Measurements from ENCODE around the gene LTBR. TPM values are rescaled to one million over a fixed set of nuclear protein-coding genes. Genes with fewer than 3 reads are reported as not detected.
A peak's percentile ranks its signal among the peaks of the same experiment; 100 is the strongest.

LTBR gene
- total RNA-seq, 3 donors from 2014 or later: 90.1 to 115 (median 108) TPM

- intact Hi-C loops (cut with DNase I; ENCODE audit: low total_unique reads): no loop called here
- TF ChIP-seq POLR2A (IDR thresholded peaks at IDR 0.05) (no peak), POLR2AphosphoS5 (IDR thresholded peaks at IDR 0.05) (no peak), CTCF (IDR thresholded peaks at IDR 0.05) (no peak)
- Histone ChIP-seq H3K4me3 (peak overlapping the region; percentile 89 to 92 (median 89)), H3K27me3 (no peaks in the 10 kb centered on the region), H3K36me3 (no peaks in the 10 kb centered on the region), H3K27ac (peak overlapping the region; percentile 96 to 98), H3K4me1 (peaks cover 6 to 7% of the 10 kb centered on the region in 2 donors), H3K9me3 (no peaks in the 10 kb centered on the region)
- no peak for DNase-seq (ENCODE audit: low spot score in 2 of 2)
Measured at GRCh38 chr12:6382982-6383381, 980 bp upstream of the LTBR start.

DNA sequence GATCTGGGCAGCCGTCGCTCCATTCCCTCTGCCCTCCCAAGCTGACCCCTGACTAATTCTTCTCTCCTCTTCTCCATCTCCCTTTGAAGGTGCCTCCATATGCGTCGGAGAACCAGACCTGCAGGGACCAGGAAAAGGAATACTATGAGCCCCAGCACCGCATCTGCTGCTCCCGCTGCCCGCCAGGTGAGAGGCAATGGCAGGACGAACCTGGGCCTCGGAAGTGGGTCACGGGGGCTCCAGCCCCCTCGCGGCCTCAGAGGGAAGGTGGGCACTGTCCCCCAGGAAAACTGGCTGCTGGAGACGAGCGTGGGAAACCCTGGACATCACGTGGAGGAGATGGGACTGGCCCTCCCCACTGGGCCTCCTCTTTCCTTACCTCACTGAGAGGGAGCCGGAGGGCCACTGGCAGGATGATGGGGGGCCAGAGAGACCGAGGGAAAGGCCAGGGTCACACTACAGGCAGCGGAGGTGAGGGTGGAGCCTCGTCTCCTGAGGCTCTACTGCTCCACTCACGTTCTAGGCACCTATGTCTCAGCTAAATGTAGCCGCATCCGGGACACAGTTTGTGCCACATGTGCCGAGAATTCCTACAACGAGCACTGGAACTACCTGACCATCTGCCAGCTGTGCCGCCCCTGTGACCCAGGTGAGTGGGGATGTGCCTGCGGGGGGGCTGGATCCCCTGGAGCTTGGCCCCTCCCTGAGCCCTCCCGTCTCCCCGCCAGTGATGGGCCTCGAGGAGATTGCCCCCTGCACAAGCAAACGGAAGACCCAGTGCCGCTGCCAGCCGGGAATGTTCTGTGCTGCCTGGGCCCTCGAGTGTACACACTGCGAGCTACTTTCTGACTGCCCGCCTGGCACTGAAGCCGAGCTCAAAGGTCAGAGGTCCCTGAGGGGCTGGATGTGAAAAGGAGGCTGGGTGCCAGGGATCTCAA is 806 bp downstream of the LTBR start:
- DNase-seq (ENCODE audit: low spot score in 2 of 2): no peak
- Histone ChIP-seq H3K27ac (peak overlapping the region; percentile 96 to 98), H3K4me3 (peak overlapping the region; percentile 89 to 92 (median 89)), H3K4me1 (peaks cover 0 to 7% of the 10 kb centered on the region in 2 donors), H3K36me3 (no peaks in the 10 kb centered on the region), H3K9me3 (no peaks in the 10 kb centered on the region), H3K27me3 (no peaks in the 10 kb centered on the region)
- TF ChIP-seq POLR2A (IDR thresholded peaks at IDR 0.05): no peak
- no peak for TF ChIP-seq CTCF (IDR thresholded peaks at IDR 0.05)
- TF ChIP-seq POLR2AphosphoS5 (IDR thresholded peaks at IDR 0.05): no peak
- intact Hi-C loops (cut with DNase I; ENCODE audit: low total_unique reads): no loop called here

GRCh38 chr12:6386038-6386437 is 2.1 kb downstream of the LTBR start:
- TF ChIP-seq POLR2A (IDR thresholded peaks at IDR 0.05): no peak
- TF ChIP-seq CTCF (IDR thresholded peaks at IDR 0.05): no peak
- TF ChIP-seq POLR2AphosphoS5 (IDR thresholded peaks at IDR 0.05): no peak
- Histone ChIP-seq H3K4me1 (peaks cover 0 to 7% of the 10 kb centered on the region in 2 donors), H3K4me3 (peak overlapping the region in 1 of 3 donors; percentile 17)

DNA sequence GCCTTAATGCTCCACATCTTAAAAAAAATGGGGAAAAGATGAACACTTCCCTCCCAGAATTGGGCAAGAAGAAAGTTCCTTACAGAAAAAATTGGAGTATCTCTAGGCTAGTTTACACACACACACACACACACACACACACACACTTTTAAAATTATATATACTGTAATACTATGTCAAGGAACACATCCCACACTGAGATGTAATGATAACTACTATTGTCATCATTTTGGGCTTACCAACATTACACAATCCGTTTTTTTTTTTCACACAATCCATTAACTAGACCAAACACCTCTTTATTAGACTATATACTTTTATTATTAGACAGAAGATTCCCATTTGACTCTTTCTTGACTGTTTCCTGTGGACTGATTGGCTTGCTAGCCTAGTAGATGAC is 2.5 kb downstream of the LTBR start:
- peaks cover 0 to 7% of the 10 kb centered on the region in 2 donors for H3K4me1 ChIP-seq
- no peak overlapping the region for H3K4me3 ChIP-seq
- H3K36me3 ChIP-seq: no peaks in the 10 kb centered on the region
- H3K9me3 ChIP-seq: no peaks in the 10 kb centered on the region
- H3K27ac ChIP-seq: peak overlapping the region; percentile 33 to 70
- no peaks in the 10 kb centered on the region for H3K27me3 ChIP-seq
- intact Hi-C loops (cut with DNase I; ENCODE audit: low total_unique reads): no loop called here
- TF ChIP-seq POLR2AphosphoS5 (IDR thresholded peaks at IDR 0.05) (no peak), POLR2A (IDR thresholded peaks at IDR 0.05) (no peak), CTCF (IDR thresholded peaks at IDR 0.05) (no peak)
- DNase-seq (ENCODE audit: low spot score in 2 of 2): no peak

More at GRCh38 chr12:6386038-6386437, 2.1 kb downstream of the LTBR start:
- no peaks in the 10 kb centered on the region for H3K27me3 ChIP-seq
- H3K9me3 ChIP-seq: no peaks in the 10 kb centered on the region
- intact Hi-C loops (cut with DNase I; ENCODE audit: low total_unique reads): no loop called here
- no peaks in the 10 kb centered on the region for H3K36me3 ChIP-seq
- peak overlapping the region; percentile 33 to 70 for H3K27ac ChIP-seq
- DNase-seq (ENCODE audit: low spot score in 2 of 2): no peak

DNA sequence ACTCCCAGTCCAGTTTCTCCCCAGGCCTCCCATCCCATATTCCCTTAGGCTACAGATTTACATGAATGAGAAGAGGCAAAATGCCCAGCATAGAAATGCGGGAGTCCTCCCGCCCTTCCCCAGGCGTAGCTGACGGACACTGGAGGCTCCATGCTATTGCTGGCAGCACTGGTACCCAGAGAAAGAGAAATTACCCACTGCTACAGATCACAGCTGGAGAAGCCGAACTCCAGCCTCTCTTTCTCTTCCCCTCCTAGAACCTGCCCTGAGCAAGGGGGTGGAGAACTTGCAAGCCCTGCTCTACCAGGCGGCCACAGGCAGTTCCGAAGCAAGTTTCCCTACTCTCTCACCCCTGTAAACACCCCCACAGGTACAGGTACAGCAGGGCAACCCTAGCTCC is 3.6 kb downstream of the LTBR start:
- no peak for DNase-seq (ENCODE audit: low spot score in 2 of 2)
- Histone ChIP-seq H3K4me1 (peaks cover 0 to 7% of the 10 kb centered on the region in 2 donors), H3K9me3 (no peaks in the 10 kb centered on the region), H3K27me3 (no peaks in the 10 kb centered on the region), H3K27ac (peak overlapping the region; percentile 22 to 29), H3K4me3 (no peak overlapping the region), H3K36me3 (no peaks in the 10 kb centered on the region)
- intact Hi-C loops (cut with DNase I; ENCODE audit: low total_unique reads): no loop called here
- TF ChIP-seq POLR2AphosphoS5 (IDR thresholded peaks at IDR 0.05): no peak
- no peak for TF ChIP-seq CTCF (IDR thresholded peaks at IDR 0.05)
- no peak for TF ChIP-seq POLR2A (IDR thresholded peaks at IDR 0.05)
